A673 (cell line): Measurements from ENCODE around the gene LDB2.

Source experiments
- CTCF ChIP-seq: fragments of 300-800, 200-600 bp; sonication (generic); conservative IDR thresholded peaks from 2 replicates; pipeline ENCODE4 v1.5.1; 2017; ENCODE audit warnings: low read depth, mild to moderate bottlenecking, antibody characterized with exemption, low read length, moderate library complexity, mixed read lengths
- EZH2 ChIP-seq: fragments of 200-600 bp; sonication (generic); IDR thresholded peaks from 2 replicates; pipeline ENCODE4 v1.6.1; 2017; ENCODE audit warnings: borderline replicate concordance, low read depth, mild to moderate bottlenecking, mixed read lengths, antibody characterized with exemption, low read length; ENCODE audit not compliant: poor library complexity, severe bottlenecking

GRCh38 chr4:16508968-16509367 lies 389.5 kb downstream of the LDB2 start:
- TF ChIP-seq CTCF (peak; percentile 55), EZH2 (no peak)
